ENCODE results near the gene DPYSL4.

Gene DPYSL4

DNA sequence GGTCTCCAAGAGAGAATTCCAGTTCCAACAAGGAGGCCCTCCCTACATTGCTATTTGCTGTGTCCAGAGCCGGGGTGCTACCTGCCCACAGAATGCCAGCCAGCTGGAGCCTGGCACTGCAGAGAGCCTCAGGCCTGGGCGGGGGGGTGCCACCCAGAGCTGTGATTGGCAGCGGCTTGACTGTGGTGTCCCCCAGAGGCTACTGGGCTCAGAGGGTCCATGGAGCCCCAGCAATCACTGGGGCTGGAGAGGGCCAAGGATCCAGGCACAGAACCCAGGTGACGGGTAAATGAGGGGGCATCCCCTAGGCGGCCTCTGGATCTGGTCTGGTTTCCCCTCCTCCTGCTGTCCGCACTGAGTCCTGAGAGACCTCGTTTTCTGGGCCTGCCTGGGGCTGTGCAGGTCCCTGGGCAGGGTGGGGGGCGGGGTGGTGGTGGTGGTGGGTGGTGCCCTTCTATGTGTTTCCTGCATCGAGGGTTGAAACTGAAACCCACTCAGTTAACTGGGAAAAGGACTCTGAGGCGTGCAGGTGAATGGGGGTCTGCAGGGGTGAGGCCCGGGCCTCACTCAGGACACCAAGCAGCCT is 12.6 kb downstream of the DPYSL4 start:
- TF ChIP-seq, protein P1, sequence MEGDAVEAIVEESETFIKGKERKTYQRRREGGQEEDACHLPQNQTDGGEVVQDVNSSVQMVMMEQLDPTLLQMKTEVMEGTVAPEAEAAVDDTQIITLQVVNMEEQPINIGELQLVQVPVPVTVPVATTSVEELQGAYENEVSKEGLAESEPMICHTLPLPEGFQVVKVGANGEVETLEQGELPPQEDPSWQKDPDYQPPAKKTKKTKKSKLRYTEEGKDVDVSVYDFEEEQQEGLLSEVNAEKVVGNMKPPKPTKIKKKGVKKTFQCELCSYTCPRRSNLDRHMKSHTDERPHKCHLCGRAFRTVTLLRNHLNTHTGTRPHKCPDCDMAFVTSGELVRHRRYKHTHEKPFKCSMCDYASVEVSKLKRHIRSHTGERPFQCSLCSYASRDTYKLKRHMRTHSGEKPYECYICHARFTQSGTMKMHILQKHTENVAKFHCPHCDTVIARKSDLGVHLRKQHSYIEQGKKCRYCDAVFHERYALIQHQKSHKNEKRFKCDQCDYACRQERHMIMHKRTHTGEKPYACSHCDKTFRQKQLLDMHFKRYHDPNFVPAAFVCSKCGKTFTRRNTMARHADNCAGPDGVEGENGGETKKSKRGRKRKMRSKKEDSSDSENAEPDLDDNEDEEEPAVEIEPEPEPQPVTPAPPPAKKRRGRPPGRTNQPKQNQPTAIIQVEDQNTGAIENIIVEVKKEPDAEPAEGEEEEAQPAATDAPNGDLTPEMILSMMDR (IDR thresholded peaks at IDR 0.05; ENCODE audit: control insufficient read depth, extremely low read depth, insufficient read depth) = no peak
- DNase-seq (ENCODE audit: low read depth) = no peak
- no peak overlapping the region for H3K4me3 ChIP-seq (ENCODE audit: low read depth, low read length)

DNA sequence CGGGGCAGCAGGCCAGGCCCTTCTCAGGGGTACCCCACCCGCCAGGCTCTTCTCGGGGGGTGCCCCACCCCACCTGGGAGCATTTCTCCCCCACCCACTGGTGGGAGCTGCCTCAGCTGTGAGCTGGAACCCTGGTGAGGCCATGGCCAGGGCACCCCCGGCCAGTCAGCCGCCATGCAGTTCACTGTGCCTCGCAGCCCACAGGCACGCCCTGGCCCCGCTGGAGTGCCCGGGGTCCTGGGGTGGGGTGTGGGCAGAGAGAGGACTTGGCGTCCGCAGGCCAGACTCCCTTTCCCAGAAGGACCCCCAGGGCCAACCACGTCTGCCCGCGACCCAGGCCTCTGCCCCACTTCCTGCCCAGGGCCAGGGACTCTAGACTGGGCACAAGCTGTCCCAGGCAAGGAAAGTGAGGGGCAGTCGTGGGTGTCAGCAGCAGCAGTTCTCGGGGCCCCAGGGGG is 13.1 kb downstream of the DPYSL4 start:
- DNase-seq (ENCODE audit: low read depth) = no peak
- TF ChIP-seq, protein P1 (IDR thresholded peaks at IDR 0.05; ENCODE audit: control insufficient read depth, extremely low read depth, insufficient read depth) = no peak
- H3K4me3 ChIP-seq (ENCODE audit: low read depth, low read length) = no peak overlapping the region

DNA sequence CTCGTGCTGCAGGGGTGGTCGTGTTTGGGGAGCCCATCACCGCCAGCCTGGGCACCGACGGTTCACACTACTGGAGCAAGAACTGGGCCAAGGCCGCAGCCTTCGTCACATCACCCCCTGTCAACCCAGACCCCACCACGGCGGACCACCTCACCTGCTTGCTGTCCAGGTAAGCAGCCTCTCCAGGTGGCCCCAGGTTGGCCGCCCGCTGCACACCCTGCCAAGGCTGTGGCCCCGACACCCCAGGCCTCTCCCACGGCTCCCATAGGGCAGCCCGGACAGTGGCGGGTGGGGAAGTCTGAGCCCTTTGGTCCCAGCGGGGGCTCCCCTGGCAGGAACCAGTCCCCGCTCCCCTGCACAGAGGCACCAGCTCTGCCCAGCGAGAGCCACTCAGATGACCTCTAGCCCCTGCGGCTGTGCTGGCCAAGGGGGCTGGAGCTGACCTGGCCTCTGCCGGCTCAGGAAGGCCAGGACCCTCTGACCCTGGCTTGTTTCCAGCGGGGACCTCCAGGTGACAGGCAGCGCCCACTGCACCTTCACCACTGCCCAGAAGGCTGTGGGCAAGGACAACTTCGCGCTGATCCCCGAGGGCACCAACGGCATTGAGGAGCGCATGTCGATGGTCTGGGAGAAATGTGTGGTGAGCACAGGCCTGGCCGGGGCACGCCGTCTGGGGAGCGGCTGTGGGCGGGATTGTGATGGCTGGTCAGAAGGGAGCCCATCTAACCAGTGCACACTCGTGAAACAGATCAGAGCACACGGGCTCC is 13.8 kb downstream of the DPYSL4 start:
- no peak overlapping the region for H3K4me3 ChIP-seq (ENCODE audit: low read depth, low read length)
- DNase-seq (ENCODE audit: low read depth) = no peak
- TF ChIP-seq, protein P1 (IDR thresholded peaks at IDR 0.05; ENCODE audit: control insufficient read depth, extremely low read depth, insufficient read depth) = no peak

DNA sequence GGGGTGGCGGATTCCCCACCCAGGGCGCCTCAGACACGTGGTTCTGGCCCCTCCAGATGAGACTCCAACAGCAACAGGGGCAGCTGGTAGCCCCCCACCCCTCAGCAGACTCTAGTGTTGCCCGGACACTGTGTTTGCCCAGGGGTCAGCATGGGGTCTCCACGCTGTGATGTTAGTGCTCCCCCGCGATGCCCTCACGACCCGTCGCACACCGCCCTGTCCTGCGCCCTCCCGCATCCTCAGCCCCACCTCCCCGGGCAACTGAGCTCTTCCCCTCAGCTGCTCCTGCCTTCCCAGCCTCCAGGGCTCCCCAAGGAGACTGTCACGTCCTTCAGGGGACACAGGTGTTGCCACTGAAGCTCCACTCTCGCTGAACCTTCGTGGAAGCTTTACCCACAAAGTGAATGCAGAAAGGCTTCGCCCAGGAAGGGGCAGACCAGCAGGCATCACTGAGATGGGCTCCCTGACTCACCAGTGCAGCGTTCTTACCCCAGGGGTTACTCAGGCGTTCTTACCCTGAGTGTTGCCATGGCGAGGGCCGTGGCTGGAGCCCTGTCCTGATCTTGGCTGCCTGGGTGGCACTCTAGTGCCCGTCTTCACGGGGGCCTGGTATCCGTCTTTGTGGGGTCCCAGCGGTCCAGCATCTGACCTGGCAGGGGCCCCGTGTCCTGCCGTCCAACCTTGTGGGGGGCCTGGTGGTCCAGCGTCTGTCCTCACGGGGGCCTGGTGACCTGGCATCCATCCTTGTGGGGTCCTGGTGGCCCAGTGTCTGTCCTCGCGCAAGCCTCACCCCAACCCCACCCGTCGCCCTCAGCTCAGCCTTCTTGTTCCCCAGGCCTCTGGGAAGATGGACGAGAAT is 14.6 kb downstream of the DPYSL4 start:
- no peak for DNase-seq (ENCODE audit: low read depth)
- no peak overlapping the region for H3K4me3 ChIP-seq (ENCODE audit: low read depth, low read length)
- TF ChIP-seq, protein P1 (IDR thresholded peaks at IDR 0.05; ENCODE audit: control insufficient read depth, extremely low read depth, insufficient read depth) = no peak

DNA sequence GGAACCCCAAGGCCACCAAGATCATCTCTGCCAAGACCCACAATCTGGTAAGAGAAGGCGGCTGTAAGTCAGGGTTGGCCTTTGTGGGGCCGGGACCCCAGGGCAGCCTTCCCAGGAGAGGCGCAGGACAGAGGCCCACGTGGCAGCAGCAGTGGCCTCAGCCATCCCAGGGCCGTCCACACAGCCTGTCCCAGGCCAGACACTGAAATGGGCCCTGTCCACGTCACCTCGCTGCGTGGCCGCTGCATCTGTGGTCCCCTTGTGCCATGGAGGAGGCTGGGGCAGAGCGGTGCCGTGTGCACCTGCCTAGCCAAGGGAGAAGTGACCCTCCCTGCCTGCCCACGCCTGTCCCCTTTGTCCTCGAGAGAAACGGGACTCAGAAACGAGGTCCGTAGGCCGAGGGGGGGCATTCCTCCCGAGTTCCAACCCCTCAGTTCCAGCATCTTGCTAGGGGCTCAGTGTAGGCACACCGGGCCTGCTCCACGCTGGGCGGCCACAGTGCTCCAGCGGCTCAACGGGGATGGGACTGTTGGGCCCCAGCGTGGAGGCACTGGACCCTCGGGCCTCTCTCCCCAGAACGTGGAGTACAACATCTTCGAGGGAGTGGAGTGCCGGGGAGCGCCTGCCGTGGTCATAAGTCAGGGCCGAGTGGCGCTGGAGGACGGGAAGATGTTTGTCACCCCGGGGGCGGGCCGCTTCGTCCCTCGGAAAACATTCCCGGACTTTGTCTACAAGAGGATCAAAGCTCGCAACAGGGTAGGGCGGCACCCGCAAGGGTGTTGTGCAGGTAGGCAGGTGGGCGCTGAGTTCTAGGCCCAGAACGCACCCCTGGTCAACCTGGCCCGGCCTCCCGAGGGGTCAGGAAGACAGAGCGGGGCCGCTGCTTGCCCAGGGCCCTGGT is 15.6 kb downstream of the DPYSL4 start:
- no peak for DNase-seq (ENCODE audit: low read depth)
- TF ChIP-seq, protein P1 (IDR thresholded peaks at IDR 0.05; ENCODE audit: control insufficient read depth, extremely low read depth, insufficient read depth) = no peak
- H3K4me3 ChIP-seq (ENCODE audit: low read depth, low read length) = no peak overlapping the region

All from LNCaP clone FGC (cell line).